ENCODE measurements around the gene TMEM131. TPM values are rescaled to one million over a fixed set of nuclear protein-coding genes. Genes with fewer than 3 reads are reported as not detected.

TMEM131 gene
- total and polyA plus RNA-seq, 2 of the 8 experiments (the other 6 are each of a cell fraction or from before 2014, with no cell fraction given): 9.7 to 22.9 TPM

- Histone ChIP-seq H2BK5ac (ENCODE audit: low read depth, low read length) (no peak overlapping the region), H3K27me3 (replicated peaks in 1 of 4; ENCODE audit: control insufficient read depth in 3 of 4, extremely low read depth in 1 of 4, insufficient read depth in 3 of 4, low read length in 3 of 4) (peaks cover 0 to 1% (median 0%) of the 10 kb centered on the region in 4 experiments; a peak in 1 of 7 replicates), H2BK120ac (replicated peaks; ENCODE audit: low read depth, low read length) (no peak overlapping the region), H3K9ac (replicated peaks in 1 of 4; ENCODE audit: extremely low read depth in 1 of 4, low read depth in 3 of 4, low read length in 3 of 4) (no peak overlapping the region), H2BK12ac (ENCODE audit: low read depth, low read length) (no peak overlapping the region), H3K56ac (replicated peaks; ENCODE audit: insufficient read length, low read depth, low read length) (no peak overlapping the region), H3K36me3 (ENCODE audit: control insufficient read depth in 2 of 4, insufficient read depth in 4 of 4, low read length in 3 of 4) (peaks cover 0 to 4% (median 0%) of the 10 kb centered on the region in 4 experiments; a peak in 2 of 8 replicates), H3K23me2 (ENCODE audit: low read depth, low read length) (no peaks in the 10 kb centered on the region), H2BK15ac (ENCODE audit: low read length) (no peak overlapping the region), H3K14ac (ENCODE audit: insufficient read length) (no peak overlapping the region), H2AFZ (ENCODE audit: low read length) (no peak overlapping the region), H3K4ac (replicated peaks; ENCODE audit: insufficient read length, low read depth, low read length) (no peak overlapping the region), H3K79me1 (ENCODE audit: low read depth, low read length) (no peaks in the 10 kb centered on the region), H3K18ac (ENCODE audit: extremely low read depth, low read length) (no peak overlapping the region), H4K8ac (ENCODE audit: extremely low read depth, insufficient read depth, low read length) (no peak overlapping the region), H4K20me1 (replicated peaks in 1 of 2; ENCODE audit: control insufficient read depth in 1 of 2, insufficient read depth in 2 of 2, low read length in 2 of 2) (no peaks in the 10 kb centered on the region), H3K23ac (ENCODE audit: insufficient read length) (no peak overlapping the region), H3K79me2 (ENCODE audit: control insufficient read depth in 1 of 2, insufficient read depth in 2 of 2, low read length in 2 of 2) (no peaks in the 10 kb centered on the region), H3K4me3 (ENCODE audit: extremely low read depth in 1 of 4, insufficient read depth in 2 of 4, low read depth in 3 of 4, low read length in 4 of 4) (no peak overlapping the region), H4K5ac (ENCODE audit: insufficient read length, low read depth, low read length) (no peak overlapping the region), H4K91ac (replicated peaks; ENCODE audit: insufficient read length, low read length) (no peak overlapping the region), H3K4me2 (ENCODE audit: insufficient read depth in 1 of 2, low read depth in 2 of 2, low read length in 2 of 2) (no peak overlapping the region), H3K4me1 (replicated peaks in 1 of 4; ENCODE audit: control insufficient read depth in 3 of 4, insufficient read depth in 4 of 4, low read length in 3 of 4) (no peaks in the 10 kb centered on the region), H3K9me3 (ENCODE audit: insufficient read depth in 2 of 2, low read depth in 1 of 2, low read length in 1 of 2) (no peaks in the 10 kb centered on the region), H2BK20ac (ENCODE audit: low read length) (no peak overlapping the region), H2AK5ac (ENCODE audit: low read depth, low read length) (no peak overlapping the region), H3K27ac (ENCODE audit: low read depth, low read length) (no peak overlapping the region)
- POLR2A ChIA-PET (ENCODE audit: partially characterized antibody): no interaction called here
- FAIRE-seq (no peak), DNase-seq (ENCODE audit: low read depth in 1 of 2, low spot score in 2 of 2) (no peak)
- CTCF ChIA-PET (ENCODE audit: partially characterized antibody): interaction anchor here (0.6 to 1.7 kb wide), 3 partner anchors 203 to 449 kb away, joined by 3 read pairs; no protein-coding TSS in a partner anchor
- 85% methylated on average over 7 of the region's 7 CpGs; no CpG with 5 or more reads in 1 of the 2 experiments for WGBS, 2 experiments (ENCODE audit: extremely low coverage in 1 of 2, insufficient coverage in 1 of 2, insufficient read length in 1 of 2, insufficient replicate concordance in 2 of 2, low coverage in 1 of 2, low lambda C conversion rate in 2 of 2, missing lambda C conversion rate in 1 of 2)
- TF ChIP-seq EZH2 (IDR thresholded peaks at IDR 0.05; ENCODE audit: low read depth, low read length, severe bottlenecking) (no peak), ASH2L (IDR thresholded peaks at IDR 0.05; ENCODE audit: low read length) (no peak), GABPA (IDR thresholded peaks at IDR 0.05; ENCODE audit: borderline replicate concordance, insufficient read depth, low read length) (no peak), KDM5A (IDR thresholded peaks at IDR 0.05; ENCODE audit: low read length) (no peak), RFX5 (IDR thresholded peaks at IDR 0.05; ENCODE audit: borderline replicate concordance, low read depth, low read length) (no peak), SIRT6 (IDR thresholded peaks at IDR 0.05; ENCODE audit: low read length) (no peak), HDAC2 (IDR thresholded peaks at IDR 0.05; ENCODE audit: borderline replicate concordance in 1 of 2, low read depth in 2 of 2, low read length in 2 of 2) (no peak), FOSL1 (IDR thresholded peaks at IDR 0.05; ENCODE audit: insufficient read depth, low read depth, low read length) (no peak), SP1 (IDR thresholded peaks at IDR 0.05; ENCODE audit: low read depth, low read length) (no peak), BRCA1 (IDR thresholded peaks at IDR 0.05; ENCODE audit: low read depth, low read length) (no peak), SP4 (IDR thresholded peaks at IDR 0.05; ENCODE audit: low read length) (no peak), EP300 (IDR thresholded peaks at IDR 0.05; ENCODE audit: borderline replicate concordance in 1 of 2, low read depth in 2 of 2, low read length in 2 of 2) (no peak), TAF7 (optimal IDR thresholded peaks at IDR 0.05; ENCODE audit: borderline replicate concordance, low read depth, low read length) (no peak), TEAD4 (IDR thresholded peaks at IDR 0.05; ENCODE audit: low read depth, low read length) (no peak), YY1 (IDR thresholded peaks at IDR 0.05; ENCODE audit: low read depth, low read length) (no peak)
These were observed 182.8 kb downstream of the TMEM131 start for GRCh38 chr2:97812931-97813330.

Measured in H1 (cell line).